Right lobe of liver (tissue), 6 donors: ENCODE results near the gene ADAMTSL2. TPM values are rescaled to one million over a fixed set of nuclear protein-coding genes. Genes with fewer than 3 reads are reported as not detected.

ENCODE experiments used
- ATAC-seq, 4 donors: fragments of 200-7000 bp; cut with Tn5 transposase; one replicate each; pipeline ENCODE4 v1.9.1; 2020; ENCODE audit warnings: mild to moderate bottlenecking in 4 of 4, moderate library complexity in 4 of 4
- DNase-seq, 3 donors: peaks; one replicate each; pipeline ENCODE4 v3.0.0-alpha.2; 2020
- H3K27ac ChIP-seq, 3 donors: fragments of 200-600 bp; one replicate each; pipeline ENCODE4 v1.8.0; 2022
- H3K27me3 ChIP-seq, 2 donors: fragments of 200-600 bp; one replicate each; pipeline ENCODE4 v1.8.0; 2022
- H3K36me3 ChIP-seq, 4 donors: fragments of 200-600 bp; sonication (generic) in 1 of 4; one replicate each; pipeline versions ENCODE4 v1.5.1 to v1.8.0; 2017 to 2022; ENCODE audit warnings: control low read depth in 1 of 4
- H3K4me1 ChIP-seq, 4 donors: fragments of 200-600 bp; sonication (generic) in 1 of 4; one replicate each; pipeline versions ENCODE4 v1.5.1 to v1.8.0; 2017 to 2022; ENCODE audit warnings: control low read depth in 1 of 4
- H3K4me3 ChIP-seq, 3 donors: fragments of 200-600 bp; one replicate each; pipeline ENCODE4 v1.8.0; 2022
- H3K9me3 ChIP-seq, 4 donors: fragments of 200-600 bp; sonication (generic) in 1 of 4; one replicate each; pipeline versions ENCODE4 v1.5.1 to v1.8.0; 2017 to 2022; ENCODE audit warnings: control low read depth in 1 of 4
- CTCF ChIP-seq, 4 donors: fragments of 200-600 bp in 3 of 4; fragments of 450-650 bp in 1 of 4; IDR thresholded peaks; one replicate each; pipeline versions ENCODE4 v1.5.1 to v1.8.0; 2016 to 2022; ENCODE audit warnings: antibody characterized with exemption in 4 of 4, mild to moderate bottlenecking in 2 of 4
- POLR2A ChIP-seq: fragments of 450-650 bp; IDR thresholded peaks from one replicate; pipeline ENCODE4 v1.6.1; 2017; ENCODE audit warnings: antibody characterized with exemption, mild to moderate bottlenecking
- WGBS: methylation state at CpG from one replicate; pipeline ENCODE4 v1.1.6; 2018; ENCODE audit warnings: low coverage, low lambda C conversion rate; ENCODE audit not compliant: insufficient coverage; ENCODE audit errors: missing lambda C conversion rate; 5-methylcytosine and 5-hydroxymethylcytosine counted together
- intact Hi-C, 2 donors: fragments of 100-400 bp; cut with DNase I; formaldehyde crosslinking; loops; one replicate each; pipeline versions ENCODE4 v1.11.2 to v1.14.1; 2022
- total RNA-seq, 6 experiments: library from RNA; depleted of rRNA in 2 of 6; stranded (reverse); fragments of >200 nt in 2 of 6; fragmentation: NEBNext Ultra II Directional in 3 of 6; extraction: Animal tissue kit (Norgen Biotek cat#: 25700) in 3 of 6; gene quantifications; one replicate each; pipeline versions ENCODE4 v1.1.0 to v1.2.4, GENCODE V29; 2016 to 2023
- donor health status: DM: no; HTN: yes; CAD: no.
- donor health status: DM: no; HTN: no; CAD: no.
- donor health status: DM: no; HTN: no; CAD: no.
- donor health status: DM: no; HTN: yes; CAD: no.
- donor health status: DM: no; HTN: yes; CAD: no.

Gene ADAMTSL2
- total RNA-seq, 6 experiments from 2014 or later, result 9.2 to 24.8 (median 12.7) TPM

- Histone ChIP-seq H3K4me1 (peaks cover 0 to 2% (median 0%) of the 10 kb centered on the region in 4 donors), H3K36me3 (no peaks in the 10 kb centered on the region), H3K9me3 (no peaks in the 10 kb centered on the region), H3K27ac (no peak overlapping the region), H3K27me3 (no peaks in the 10 kb centered on the region), H3K4me3 (no peak overlapping the region)
- DNase-seq, result no peak
- TF ChIP-seq CTCF (IDR thresholded peaks at IDR 0.05), result no peak
- TF ChIP-seq POLR2A, result no peak
- intact Hi-C loops, result no loop called here
- ATAC-seq, result no peak
- 95% methylated on average over 2 of the region's 7 CpGs for WGBS
These were observed 16.9 kb downstream of the ADAMTSL2 start for GRCh38 chr9:133551446-133551845.

GRCh38 chr9:133552236-133552635 lies 17.7 kb downstream of the ADAMTSL2 start:
- no peak for ATAC-seq
- DNase-seq, result no peak
- intact Hi-C loops, result no loop called here
- Histone ChIP-seq H3K27me3 (no peaks in the 10 kb centered on the region), H3K4me3 (no peak overlapping the region), H3K27ac (no peak overlapping the region), H3K4me1 (no peaks in the 10 kb centered on the region), H3K36me3 (no peaks in the 10 kb centered on the region), H3K9me3 (no peaks in the 10 kb centered on the region)
- WGBS, result 90% methylated on average over 6 of the region's 8 CpGs
- TF ChIP-seq CTCF (IDR thresholded peaks at IDR 0.05) (no peak), POLR2A (no peak)

DNA sequence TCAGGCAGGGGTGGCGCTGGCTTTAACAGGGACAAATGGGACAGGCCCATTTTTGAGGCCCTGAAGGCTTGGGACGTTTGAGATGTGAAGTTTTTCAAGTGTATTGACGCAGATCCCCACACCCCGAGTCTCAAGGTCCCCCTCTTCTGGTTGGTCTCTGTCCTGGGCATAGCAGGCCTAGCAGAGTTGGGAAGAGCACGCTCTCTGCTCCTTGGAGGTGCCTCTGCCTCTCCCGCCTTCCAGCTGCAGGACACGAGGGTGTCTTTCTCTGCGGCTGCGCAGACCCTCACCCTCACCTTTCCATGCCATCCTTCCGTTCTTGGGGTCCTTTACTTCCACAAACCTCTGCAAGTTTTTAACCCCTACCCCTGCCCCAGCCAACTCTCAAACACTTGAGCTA lies 18.6 kb downstream of the ADAMTSL2 start:
- intact Hi-C loops, result no loop called here
- 82% methylated on average over 6 of the region's 10 CpGs for WGBS
- Histone ChIP-seq H3K36me3 (no peaks in the 10 kb centered on the region), H3K9me3 (no peaks in the 10 kb centered on the region), H3K4me3 (no peak overlapping the region), H3K27me3 (no peaks in the 10 kb centered on the region), H3K4me1 (no peaks in the 10 kb centered on the region), H3K27ac (no peak overlapping the region)
- TF ChIP-seq POLR2A, result no peak
- TF ChIP-seq CTCF (IDR thresholded peaks at IDR 0.05), result no peak
- ATAC-seq (no peak), DNase-seq (no peak)

DNA sequence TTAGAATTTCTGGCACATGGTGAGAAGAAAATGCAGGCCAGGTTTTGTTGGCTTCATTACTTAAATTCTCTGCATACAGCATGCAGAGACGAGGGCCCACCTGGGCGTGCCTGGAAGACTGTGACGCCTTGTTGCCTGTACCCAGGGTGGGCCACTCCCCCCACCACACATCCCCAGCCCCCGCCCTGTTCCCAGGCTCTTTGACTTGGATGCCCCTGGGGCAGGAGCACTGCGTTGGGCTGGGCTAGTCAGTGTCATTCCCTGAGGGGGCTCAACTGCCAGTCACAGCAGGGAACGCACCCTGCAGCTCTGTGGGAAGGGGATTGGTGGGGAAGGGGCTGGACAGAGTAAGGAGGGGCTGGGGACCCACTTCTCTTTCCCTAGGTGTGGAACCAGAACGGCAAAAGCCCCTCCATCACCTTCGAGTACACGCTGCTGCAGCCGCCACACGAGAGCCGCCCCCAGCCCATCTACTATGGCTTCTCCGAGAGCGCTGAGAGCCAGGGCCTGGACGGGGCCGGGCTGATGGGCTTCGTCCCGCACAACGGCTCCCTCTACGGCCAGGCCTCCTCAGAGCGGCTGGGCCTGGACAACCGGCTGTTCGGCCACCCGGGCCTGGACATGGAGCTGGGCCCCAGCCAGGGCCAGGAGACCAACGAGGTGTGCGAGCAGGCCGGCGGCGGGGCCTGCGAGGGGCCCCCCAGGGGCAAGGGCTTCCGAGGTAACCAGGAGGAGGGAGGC lies 19.6 kb downstream of the ADAMTSL2 start:
- Histone ChIP-seq H3K4me1 (no peaks in the 10 kb centered on the region), H3K9me3 (no peaks in the 10 kb centered on the region), H3K36me3 (no peaks in the 10 kb centered on the region), H3K27ac (no peak overlapping the region), H3K4me3 (no peak overlapping the region), H3K27me3 (no peaks in the 10 kb centered on the region)
- no peak for DNase-seq
- WGBS, result 89% methylated on average over 20 of the region's 31 CpGs
- intact Hi-C loops, result no loop called here
- no peak for ATAC-seq
- TF ChIP-seq POLR2A (no peak), CTCF (IDR thresholded peaks at IDR 0.05) (no peak)
